Subcutaneous adipose tissue (tissue), 4 donors: ENCODE data around the gene NAT14. TPM values are rescaled to one million over a fixed set of nuclear protein-coding genes. Genes with fewer than 3 reads are reported as not detected.

Source experiments
- total RNA-seq, 4 donors: library from RNA; depleted of rRNA; stranded (reverse); fragments of >200 nt; gene quantifications; one replicate each; pipeline ENCODE4 v1.1.0, GENCODE V29; 2016
- TF ChIP-seq, protein P1 (sequence below): fragments of 450-650 bp; IDR thresholded peaks from one replicate; pipeline ENCODE4 v1.5.1; 2016; ENCODE audit warnings: low read depth, mild to moderate bottlenecking, control low read depth, antibody characterized with exemption, moderate library complexity

Gene NAT14
- total RNA-seq, 4 donors from 2014 or later: 1.0 to 2.3 (median 1.6) TPM

DNA sequence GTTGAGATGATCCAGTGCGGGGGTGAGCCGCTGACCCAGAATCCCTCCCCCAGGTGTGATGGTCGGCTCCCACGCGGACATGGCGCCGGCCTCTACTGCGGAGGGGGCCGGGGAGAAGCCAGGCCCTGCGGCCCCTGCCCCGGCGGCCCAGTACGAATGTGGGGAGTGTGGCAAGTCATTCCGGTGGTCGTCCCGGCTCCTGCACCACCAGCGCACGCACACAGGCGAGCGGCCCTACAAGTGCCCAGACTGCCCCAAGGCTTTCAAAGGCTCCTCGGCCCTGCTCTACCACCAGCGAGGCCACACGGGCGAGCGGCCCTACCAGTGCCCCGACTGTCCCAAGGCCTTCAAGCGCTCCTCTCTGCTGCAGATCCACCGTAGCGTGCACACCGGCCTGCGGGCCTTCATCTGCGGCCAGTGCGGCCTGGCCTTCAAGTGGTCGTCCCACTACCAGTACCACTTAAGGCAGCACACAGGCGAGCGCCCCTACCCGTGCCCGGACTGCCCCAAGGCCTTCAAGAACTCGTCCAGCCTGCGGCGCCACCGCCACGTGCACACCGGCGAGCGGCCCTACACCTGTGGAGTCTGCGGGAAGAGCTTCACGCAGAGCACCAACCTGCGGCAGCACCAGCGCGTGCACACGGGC lies 3.7 kb upstream of the NAT14 start:
- TF ChIP-seq, protein P1, sequence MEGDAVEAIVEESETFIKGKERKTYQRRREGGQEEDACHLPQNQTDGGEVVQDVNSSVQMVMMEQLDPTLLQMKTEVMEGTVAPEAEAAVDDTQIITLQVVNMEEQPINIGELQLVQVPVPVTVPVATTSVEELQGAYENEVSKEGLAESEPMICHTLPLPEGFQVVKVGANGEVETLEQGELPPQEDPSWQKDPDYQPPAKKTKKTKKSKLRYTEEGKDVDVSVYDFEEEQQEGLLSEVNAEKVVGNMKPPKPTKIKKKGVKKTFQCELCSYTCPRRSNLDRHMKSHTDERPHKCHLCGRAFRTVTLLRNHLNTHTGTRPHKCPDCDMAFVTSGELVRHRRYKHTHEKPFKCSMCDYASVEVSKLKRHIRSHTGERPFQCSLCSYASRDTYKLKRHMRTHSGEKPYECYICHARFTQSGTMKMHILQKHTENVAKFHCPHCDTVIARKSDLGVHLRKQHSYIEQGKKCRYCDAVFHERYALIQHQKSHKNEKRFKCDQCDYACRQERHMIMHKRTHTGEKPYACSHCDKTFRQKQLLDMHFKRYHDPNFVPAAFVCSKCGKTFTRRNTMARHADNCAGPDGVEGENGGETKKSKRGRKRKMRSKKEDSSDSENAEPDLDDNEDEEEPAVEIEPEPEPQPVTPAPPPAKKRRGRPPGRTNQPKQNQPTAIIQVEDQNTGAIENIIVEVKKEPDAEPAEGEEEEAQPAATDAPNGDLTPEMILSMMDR: no peak

DNA sequence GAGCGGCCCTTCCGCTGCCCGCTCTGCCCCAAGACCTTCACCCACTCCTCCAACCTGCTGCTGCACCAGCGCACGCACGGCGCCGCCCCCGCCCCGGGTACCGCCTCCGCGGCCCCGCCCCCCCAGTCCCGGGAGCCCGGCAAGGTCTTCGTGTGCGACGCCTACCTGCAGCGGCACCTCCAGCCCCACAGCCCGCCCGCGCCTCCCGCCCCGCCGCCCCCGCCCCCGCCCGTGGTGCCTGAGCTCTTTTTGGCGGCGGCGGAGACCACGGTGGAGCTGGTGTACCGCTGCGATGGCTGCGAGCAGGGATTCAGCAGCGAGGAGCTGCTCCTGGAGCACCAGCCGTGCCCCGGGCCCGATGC lies 3.2 kb upstream of the NAT14 start:
- TF ChIP-seq, protein P1: no peak

DNA sequence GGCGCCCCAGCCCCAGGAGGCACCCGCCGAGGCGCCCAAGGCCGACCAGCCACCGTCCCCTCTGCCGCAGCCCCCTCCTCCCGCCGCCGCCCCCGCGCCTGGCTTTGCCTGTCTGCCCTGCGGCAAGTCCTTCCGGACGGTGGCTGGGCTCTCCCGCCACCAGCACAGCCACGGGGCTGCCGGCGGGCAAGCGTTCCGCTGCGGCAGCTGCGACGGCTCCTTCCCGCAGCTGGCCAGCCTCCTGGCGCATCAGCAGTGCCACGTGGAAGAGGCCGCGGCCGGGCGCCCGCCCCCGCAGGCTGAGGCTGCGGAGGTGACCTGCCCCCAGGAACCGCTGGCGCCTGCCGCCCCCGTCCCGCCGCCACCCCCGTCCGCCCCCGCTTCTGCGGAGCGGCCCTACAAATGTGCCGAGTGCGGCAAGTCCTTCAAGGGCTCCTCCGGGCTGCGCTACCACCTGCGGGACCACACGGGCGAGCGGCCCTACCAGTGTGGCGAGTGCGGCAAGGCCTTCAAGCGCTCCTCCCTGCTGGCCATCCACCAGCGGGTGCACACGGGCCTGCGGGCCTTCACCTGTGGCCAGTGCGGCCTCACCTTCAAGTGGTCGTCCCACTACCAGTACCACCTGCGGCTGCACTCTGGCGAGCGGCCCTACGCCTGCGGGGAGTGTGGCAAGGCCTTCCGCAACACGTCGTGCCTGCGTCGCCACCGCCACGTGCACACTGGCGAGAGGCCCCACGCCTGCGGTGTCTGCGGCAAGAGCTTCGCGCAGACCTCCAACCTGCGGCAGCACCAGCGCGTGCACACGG lies 2.6 kb upstream of the NAT14 start:
- TF ChIP-seq, protein P1: no peak

DNA sequence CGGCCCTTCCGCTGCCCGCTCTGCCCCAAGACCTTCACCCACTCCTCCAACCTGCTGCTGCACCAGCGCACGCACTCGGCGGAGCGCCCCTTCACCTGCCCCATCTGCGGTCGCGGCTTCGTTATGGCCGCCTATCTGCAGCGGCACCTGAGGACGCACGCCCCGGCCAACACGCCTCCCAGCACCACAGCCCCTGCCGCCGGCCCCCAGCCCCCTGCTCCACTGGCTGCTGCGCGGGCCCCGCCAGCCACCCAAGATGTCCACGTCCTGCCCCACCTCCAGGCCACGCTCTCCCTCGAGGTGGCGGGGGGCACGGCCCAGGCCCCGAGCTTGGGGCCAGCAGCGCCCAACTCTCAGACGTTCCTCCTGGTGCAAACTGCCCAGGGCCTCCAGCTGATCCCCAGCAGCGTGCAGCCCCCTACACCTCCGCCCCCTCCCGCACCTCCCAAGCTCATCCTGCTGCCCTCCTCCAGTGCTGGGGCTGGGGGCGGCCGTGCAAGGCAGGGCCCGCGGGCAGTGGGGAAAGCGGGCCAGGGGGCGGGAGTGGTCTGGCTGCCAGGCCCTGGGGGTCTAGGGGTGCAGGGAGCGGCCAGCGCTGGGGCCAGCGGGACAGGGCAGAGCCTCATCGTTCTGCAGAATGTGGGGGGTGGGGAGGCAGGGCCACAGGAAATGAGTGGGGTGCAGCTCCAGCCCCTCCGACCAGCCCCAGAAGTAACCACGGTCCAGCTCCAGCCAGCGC lies 1.9 kb upstream of the NAT14 start:
- TF ChIP-seq, protein P1: no peak

DNA sequence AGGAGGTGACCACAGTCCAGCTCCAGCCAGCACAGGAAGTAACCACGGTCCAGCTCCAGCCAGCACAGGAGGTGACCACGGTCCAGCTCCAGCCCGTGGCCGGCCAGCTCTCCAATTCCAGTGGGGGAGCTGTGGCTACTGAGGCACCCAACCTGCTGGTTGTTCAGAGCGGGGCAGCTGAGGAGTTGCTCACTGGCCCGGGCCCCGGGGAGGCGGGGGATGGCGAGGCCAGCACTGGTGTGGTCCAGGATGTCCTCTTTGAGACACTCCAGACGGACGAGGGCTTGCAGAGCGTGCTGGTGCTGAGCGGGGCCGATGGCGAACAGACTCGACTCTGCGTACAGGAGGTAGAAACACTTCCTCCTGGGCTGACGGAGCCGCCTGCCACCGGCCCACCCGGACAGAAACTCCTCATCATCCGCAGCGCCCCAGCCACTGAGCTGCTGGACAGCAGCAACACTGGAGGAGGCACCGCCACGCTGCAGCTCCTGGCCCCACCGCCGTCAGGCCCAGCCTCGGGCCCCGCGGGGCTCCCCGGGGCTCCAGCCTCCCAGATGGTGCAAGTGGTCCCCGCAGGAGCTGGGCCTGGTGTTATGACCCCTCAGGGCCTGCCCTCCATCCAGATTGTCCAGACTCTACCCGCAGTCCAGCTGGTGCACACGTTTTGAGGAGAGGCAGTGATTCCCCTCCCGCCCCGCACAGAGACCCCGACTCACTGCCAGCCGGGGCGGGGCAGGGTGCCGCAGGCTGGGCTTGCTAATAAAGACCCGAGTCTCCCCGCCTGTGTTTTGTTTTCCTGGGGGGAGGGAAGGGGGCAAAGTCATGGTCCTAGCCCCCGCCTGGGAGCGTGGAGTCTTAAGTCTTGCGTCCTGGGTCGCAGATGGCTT lies 1.0 kb upstream of the NAT14 start:
- TF ChIP-seq, protein P1: no peak

DNA sequence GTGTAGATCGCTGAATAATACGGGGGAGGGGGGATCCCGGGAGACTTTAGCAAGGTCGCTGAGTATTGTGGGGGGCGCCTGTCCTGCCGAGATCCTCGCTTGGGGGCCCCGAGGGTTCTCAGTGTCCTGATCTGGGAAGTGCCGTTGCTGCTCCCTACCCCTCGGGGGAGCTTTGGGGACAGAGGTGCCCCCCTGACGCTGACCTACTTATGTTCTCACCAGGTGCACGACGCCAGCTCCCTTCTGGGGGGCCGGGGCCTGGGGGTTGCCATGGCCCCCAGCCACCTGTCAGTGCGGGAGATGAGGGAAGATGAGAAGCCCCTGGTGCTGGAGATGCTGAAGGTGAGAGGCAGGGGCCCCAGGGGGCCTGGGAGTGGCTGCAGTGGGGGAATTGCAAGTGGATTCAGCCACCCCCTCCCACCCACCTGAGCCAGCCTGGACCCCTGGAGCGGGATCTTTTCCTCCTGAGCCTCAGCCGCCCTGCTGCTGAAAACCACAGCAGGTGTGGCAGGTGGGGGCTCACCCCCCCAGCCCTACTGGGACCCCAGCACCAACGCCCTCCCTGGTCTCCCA lies 537 bp downstream of the NAT14 start:
- TF ChIP-seq, protein P1: no peak
